Measurements from ENCODE around the gene RREB1. TPM values are rescaled to one million over a fixed set of nuclear protein-coding genes. Genes with fewer than 3 reads are reported as not detected.

RREB1 gene
- total RNA-seq, 1 donor from 2014 or later = 16.6 TPM

DNA sequence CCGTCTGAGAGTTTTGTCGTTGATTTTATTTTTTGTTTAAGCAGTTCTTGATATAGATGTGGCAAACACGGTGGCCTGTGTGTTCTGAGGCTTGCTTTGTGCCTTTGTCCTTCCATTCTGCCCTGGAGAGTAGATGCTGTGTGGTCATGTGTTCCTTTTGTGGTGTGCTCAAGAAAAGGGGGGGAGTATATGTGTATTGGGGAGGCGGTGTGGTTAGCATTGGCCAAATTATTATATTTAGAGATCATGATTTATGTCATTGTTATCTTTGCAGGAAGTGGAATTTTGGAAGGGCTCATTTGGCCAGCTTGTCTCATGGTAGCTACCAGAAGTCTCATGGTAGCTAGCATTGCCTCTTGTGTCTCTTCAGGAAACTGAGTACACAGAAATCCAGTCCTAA is 16.4 kb downstream of the RREB1 start:
- H3K4me3 ChIP-seq (ENCODE audit: low read depth, low read length) = no peak overlapping the region
- no peaks in the 10 kb centered on the region for H3K27me3 ChIP-seq (ENCODE audit: control insufficient read depth, insufficient read depth, low read length)
- no peak for DNase-seq (ENCODE audit: low read depth)
- no peak for TF ChIP-seq CTCF (IDR thresholded peaks at IDR 0.05; ENCODE audit: insufficient read depth, low read length, severe bottlenecking)
- no peak for FAIRE-seq
- H3K36me3 ChIP-seq (ENCODE audit: control insufficient read depth, insufficient read depth, low read length) = peaks cover 7% of the 10 kb centered on the region

DNA sequence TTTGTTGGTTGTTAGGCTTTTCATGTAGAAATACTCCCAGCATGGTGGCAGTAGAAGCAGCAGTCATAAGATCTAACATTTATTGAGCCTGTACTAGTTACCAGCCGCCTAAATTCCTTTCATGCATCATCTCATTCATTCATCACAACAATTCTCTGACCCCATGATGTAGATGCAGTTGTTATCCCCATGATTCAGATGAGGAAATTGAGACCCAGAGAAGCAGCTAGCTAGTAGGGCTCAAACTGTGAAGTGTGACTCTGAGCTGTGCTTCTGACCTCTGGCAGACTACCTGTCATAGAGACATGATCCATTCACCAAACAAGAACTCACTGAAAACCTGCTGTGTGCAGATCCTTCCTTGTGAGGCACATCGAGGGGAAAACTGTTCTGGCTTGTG is 16.9 kb downstream of the RREB1 start:
- H3K36me3 ChIP-seq (ENCODE audit: control insufficient read depth, insufficient read depth, low read length) = peaks cover 7% of the 10 kb centered on the region
- DNase-seq (ENCODE audit: low read depth) (peak; percentile 46), FAIRE-seq (no peak)
- no peak overlapping the region for H3K4me3 ChIP-seq (ENCODE audit: low read depth, low read length)
- H3K27me3 ChIP-seq (ENCODE audit: control insufficient read depth, insufficient read depth, low read length) = no peaks in the 10 kb centered on the region
- no peak for TF ChIP-seq CTCF (IDR thresholded peaks at IDR 0.05; ENCODE audit: insufficient read depth, low read length, severe bottlenecking)

DNA sequence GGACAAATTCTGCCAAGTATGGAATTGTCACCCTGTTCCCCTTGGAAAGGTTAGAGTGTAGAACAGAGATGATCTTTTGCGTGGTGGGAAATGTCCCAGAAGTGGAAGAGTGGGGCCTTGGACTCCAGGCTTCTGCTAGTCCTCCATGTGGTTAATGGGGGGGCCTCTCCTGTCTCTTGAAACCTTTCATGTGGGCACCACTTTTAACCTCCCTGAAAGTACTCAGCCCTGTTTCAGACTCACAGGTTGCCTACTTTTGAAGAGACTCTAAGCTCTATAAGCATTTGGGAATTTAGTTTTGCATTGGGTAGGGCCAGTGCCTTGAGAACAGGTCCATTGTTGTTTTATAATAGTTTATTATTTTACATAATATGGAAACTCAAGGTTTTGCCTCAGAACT is 17.5 kb downstream of the RREB1 start:
- H3K4me3 ChIP-seq (ENCODE audit: low read depth, low read length) = no peak overlapping the region
- peaks cover 7% of the 10 kb centered on the region for H3K36me3 ChIP-seq (ENCODE audit: control insufficient read depth, insufficient read depth, low read length)
- no peak for TF ChIP-seq CTCF (IDR thresholded peaks at IDR 0.05; ENCODE audit: insufficient read depth, low read length, severe bottlenecking)
- FAIRE-seq (no peak), DNase-seq (ENCODE audit: low read depth) (no peak)
- no peaks in the 10 kb centered on the region for H3K27me3 ChIP-seq (ENCODE audit: control insufficient read depth, insufficient read depth, low read length)

DNA sequence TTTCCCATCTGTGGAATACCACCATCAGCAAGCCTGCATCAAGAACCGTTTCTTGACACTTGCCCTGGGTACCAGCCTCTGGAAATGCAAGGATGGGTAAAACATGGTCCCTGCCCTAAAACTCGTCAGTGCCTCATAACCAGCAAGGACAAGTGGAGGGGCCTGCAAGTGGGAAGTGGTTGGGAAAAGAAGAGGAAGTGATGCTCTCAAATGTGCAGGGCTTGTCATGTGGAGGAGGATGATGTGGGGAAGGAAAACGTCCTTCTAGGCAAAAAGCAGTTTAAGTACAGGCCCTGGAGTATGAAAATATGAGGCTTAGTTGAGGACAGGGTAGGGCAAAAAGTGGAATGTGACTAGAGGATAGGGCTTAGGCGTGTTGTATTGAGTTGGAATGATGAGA is 19.0 kb downstream of the RREB1 start:
- DNase-seq (ENCODE audit: low read depth) (no peak), FAIRE-seq (no peak)
- TF ChIP-seq CTCF (IDR thresholded peaks at IDR 0.05; ENCODE audit: insufficient read depth, low read length, severe bottlenecking) = no peak
- H3K36me3 ChIP-seq (ENCODE audit: control insufficient read depth, insufficient read depth, low read length) = peaks cover 7% of the 10 kb centered on the region
- H3K27me3 ChIP-seq (ENCODE audit: control insufficient read depth, insufficient read depth, low read length) = no peaks in the 10 kb centered on the region
- H3K4me3 ChIP-seq (ENCODE audit: low read depth, low read length) = no peak overlapping the region

DNA sequence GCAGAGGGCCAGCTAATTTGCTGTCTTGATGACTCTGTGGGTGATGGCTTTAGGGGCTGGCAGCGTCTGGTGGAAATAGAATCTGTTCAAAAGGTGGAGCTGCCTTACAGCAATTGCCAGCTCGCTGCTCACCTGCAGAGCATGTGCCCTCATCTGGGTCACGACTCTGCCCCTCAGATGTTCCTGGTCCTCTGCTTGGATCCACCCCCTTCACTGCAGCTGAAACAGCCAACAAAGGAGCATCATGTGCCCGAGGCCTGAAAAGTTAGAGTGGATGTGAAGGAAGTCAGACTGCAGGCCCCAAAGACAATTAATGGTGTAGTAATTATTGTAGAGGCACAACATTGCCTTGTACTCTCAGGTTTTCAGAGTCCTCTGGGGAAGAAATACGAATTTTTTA is 19.9 kb downstream of the RREB1 start:
- Histone ChIP-seq H3K36me3 (ENCODE audit: control insufficient read depth, insufficient read depth, low read length) (peaks cover 7% of the 10 kb centered on the region), H3K27me3 (ENCODE audit: control insufficient read depth, insufficient read depth, low read length) (no peaks in the 10 kb centered on the region), H3K4me3 (ENCODE audit: low read depth, low read length) (no peak overlapping the region)
- no peak for TF ChIP-seq CTCF (IDR thresholded peaks at IDR 0.05; ENCODE audit: insufficient read depth, low read length, severe bottlenecking)
- no peak for FAIRE-seq
- DNase-seq (ENCODE audit: low read depth) = no peak

DNA sequence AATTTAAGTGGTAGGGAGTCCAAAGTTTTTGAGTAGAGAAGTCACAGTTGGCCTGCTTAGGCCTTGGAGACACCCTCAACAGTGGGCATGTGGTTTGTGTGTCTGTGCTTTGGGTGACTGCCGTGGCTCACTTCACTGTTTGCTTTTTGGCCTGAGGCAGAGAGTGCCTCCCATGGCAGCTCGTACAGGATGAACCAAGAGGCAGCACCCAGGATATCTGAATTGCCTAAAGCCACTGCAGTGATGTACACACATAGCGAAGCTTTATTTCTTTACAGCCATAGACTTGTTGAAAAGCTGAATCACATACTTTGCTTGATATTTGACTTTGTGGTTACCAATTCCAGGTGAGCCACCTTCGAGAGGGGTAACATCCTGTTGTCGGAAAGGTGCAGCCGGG is 21.6 kb downstream of the RREB1 start:
- peaks cover 9% of the 10 kb centered on the region for H3K36me3 ChIP-seq (ENCODE audit: control insufficient read depth, insufficient read depth, low read length)
- H3K4me3 ChIP-seq (ENCODE audit: low read depth, low read length) = no peak overlapping the region
- DNase-seq (ENCODE audit: low read depth) (peak; percentile 89), FAIRE-seq (peak; percentile 7)
- no peaks in the 10 kb centered on the region for H3K27me3 ChIP-seq (ENCODE audit: control insufficient read depth, insufficient read depth, low read length)
- TF ChIP-seq CTCF (IDR thresholded peaks at IDR 0.05; ENCODE audit: insufficient read depth, low read length, severe bottlenecking) = no peak

Data from bronchial epithelial cell (primary cell).